H1 (cell line): ENCODE data around the gene PAF1. TPM values are rescaled to one million over a fixed set of nuclear protein-coding genes. Genes with fewer than 3 reads are reported as not detected.

Experiments
- CTCF ChIA-PET: fragments of 300-600 bp; sonication (Branson Sonifier 250); formaldehyde crosslinking; loops from one replicate; lab custom pipeline; 2021; ENCODE audit not compliant: partially characterized antibody; lab: Charles Lee
- POLR2A ChIA-PET: fragments of 300-600 bp; sonication (Branson Sonifier 250); formaldehyde crosslinking; loops from one replicate; lab custom pipeline; 2021; ENCODE audit warnings: inconsistent platforms; ENCODE audit not compliant: partially characterized antibody; lab: Charles Lee
- DNase-seq, 2 experiments: peaks; one replicate each; pipeline versions ENCODE4 v3.0.0 to v3.0.0-alpha.2; 2010 to 2022; ENCODE audit warnings: low spot score in 2 of 2, low read depth in 1 of 2, mixed read lengths in 1 of 2
- FAIRE-seq: peaks from 2 replicates; lab custom pipeline; 2011; peaks lifted over from hg19 to GRCh38; lab: Jason Lieb, UNC
- H2AFZ ChIP-seq: 2 replicates; pipeline ENCODE4 v1.8.1; 2012; ENCODE audit warnings: low read length, inconsistent platforms
- H2AK5ac ChIP-seq: 2 replicates; pipeline ENCODE4 v1.6.1; 2013; ENCODE audit warnings: low read depth, low read length
- H2BK120ac ChIP-seq: replicated peaks from 2 replicates; pipeline ENCODE3; 2013; ENCODE audit warnings: low read depth, low read length, inconsistent platforms
- H2BK12ac ChIP-seq: 2 replicates; pipeline ENCODE4 v1.6.1; 2013; ENCODE audit warnings: low read depth, low read length
- H2BK15ac ChIP-seq: 2 replicates; pipeline ENCODE4 v1.6.1; 2013; ENCODE audit warnings: low read length
- H2BK20ac ChIP-seq: 2 replicates; pipeline ENCODE4 v1.6.1; 2013; ENCODE audit warnings: low read length
- H2BK5ac ChIP-seq: 2 replicates; pipeline ENCODE4 v1.6.1; 2013; ENCODE audit warnings: low read depth, low read length
- H3K14ac ChIP-seq: 2 replicates; pipeline ENCODE4 v1.6.1; 2013; ENCODE audit warnings: inconsistent platforms; ENCODE audit not compliant: insufficient read length
- H3K18ac ChIP-seq: 2 replicates; pipeline ENCODE4 v1.6.1; 2013; ENCODE audit warnings: low read length; ENCODE audit errors: extremely low read depth
- H3K23ac ChIP-seq: 2 replicates; pipeline ENCODE4 v1.6.1; 2013; ENCODE audit warnings: inconsistent platforms; ENCODE audit not compliant: insufficient read length
- H3K23me2 ChIP-seq: 2 replicates; pipeline ENCODE4 v1.6.1; 2013; ENCODE audit warnings: low read depth, low read length
- H3K27ac ChIP-seq: 2 replicates; pipeline ENCODE4 v1.6.1; 2011; ENCODE audit warnings: low read depth, low read length, inconsistent platforms
- H3K27me3 ChIP-seq, 4 experiments: replicated peaks in 1 of 4; 1 replicate in 1 of 4; 2 replicates in 3 of 4; pipeline versions ENCODE4 v1.6.1 to v1.8.1; 2011 to 2013; ENCODE audit warnings: low read length in 3 of 4, mild to moderate bottlenecking in 3 of 4, inconsistent platforms in 2 of 4, mixed read lengths in 2 of 4, moderate library complexity in 1 of 4; ENCODE audit not compliant: control insufficient read depth in 3 of 4, insufficient read depth in 3 of 4; ENCODE audit errors: extremely low read depth in 1 of 4
- H3K36me3 ChIP-seq, 4 experiments: 2 replicates each; pipeline versions ENCODE4 v1.6.1 to v1.8.1; 2011 to 2013; ENCODE audit warnings: mild to moderate bottlenecking in 4 of 4, low read length in 3 of 4, moderate library complexity in 2 of 4, control low read depth in 1 of 4, inconsistent platforms in 1 of 4; ENCODE audit not compliant: insufficient read depth in 4 of 4, control insufficient read depth in 2 of 4
- H3K4ac ChIP-seq: replicated peaks from 2 replicates; pipeline ENCODE3; 2013; ENCODE audit warnings: low read length, low read depth, mixed read lengths, inconsistent platforms; ENCODE audit not compliant: insufficient read length
- H3K4me1 ChIP-seq, 4 experiments: replicated peaks in 1 of 4; 1 replicate in 1 of 4; 2 replicates in 3 of 4; pipeline versions ENCODE4 v1.6.1 to v1.8.1; 2011 to 2013; ENCODE audit warnings: low read length in 3 of 4, inconsistent platforms in 2 of 4, mixed read lengths in 1 of 4; ENCODE audit not compliant: insufficient read depth in 4 of 4, control insufficient read depth in 3 of 4
- H3K4me2 ChIP-seq, 2 experiments: 2 replicates each; pipeline versions ENCODE4 v1.6.1 to v1.8.1; 2011 to 2013; ENCODE audit warnings: low read depth in 2 of 2, low read length in 2 of 2, control low read depth in 1 of 2, inconsistent platforms in 1 of 2, mild to moderate bottlenecking in 1 of 2; ENCODE audit not compliant: insufficient read depth in 1 of 2
- H3K4me3 ChIP-seq, 4 experiments: fragments of 200-600, 300-600 bp in 1 of 4; sonication (generic), shearing (Covaris generic), sonication (Bioruptor Twin) in 1 of 4; 2 replicates each; pipeline versions ENCODE4 v1.5.1 to v1.8.1; 2011 to 2016; ENCODE audit warnings: low read length in 4 of 4, low read depth in 3 of 4, control low read depth in 2 of 4, inconsistent platforms in 2 of 4, mild to moderate bottlenecking in 2 of 4, mixed read lengths in 1 of 4, moderate library complexity in 1 of 4; ENCODE audit not compliant: insufficient read depth in 2 of 4; ENCODE audit errors: extremely low read depth in 1 of 4
- H3K56ac ChIP-seq: replicated peaks from 2 replicates; pipeline ENCODE3; 2013; ENCODE audit warnings: low read depth, mild to moderate bottlenecking, mixed read lengths, low read length, inconsistent platforms; ENCODE audit not compliant: insufficient read length
- H3K79me1 ChIP-seq: 2 replicates; pipeline ENCODE4 v1.6.1; 2013; ENCODE audit warnings: low read depth, low read length, control low read depth
- H3K79me2 ChIP-seq, 2 experiments: 2 replicates each; pipeline versions ENCODE4 v1.6.1 to v1.8.1; 2012 to 2013; ENCODE audit warnings: low read length in 2 of 2, mild to moderate bottlenecking in 2 of 2, inconsistent platforms in 1 of 2; ENCODE audit not compliant: insufficient read depth in 2 of 2, control insufficient read depth in 1 of 2
- H3K9ac ChIP-seq, 4 experiments: replicated peaks in 1 of 4; 1 replicate in 1 of 4; 2 replicates in 3 of 4; pipeline versions ENCODE4 v1.6.1 to v1.8.1; 2011 to 2013; ENCODE audit warnings: low read depth in 3 of 4, low read length in 3 of 4, control low read depth in 2 of 4, mild to moderate bottlenecking in 2 of 4, moderate library complexity in 2 of 4, inconsistent platforms in 1 of 4; ENCODE audit errors: extremely low read depth in 1 of 4
- H3K9me3 ChIP-seq, 2 experiments: 2 replicates each; pipeline versions ENCODE4 v1.6.1 to v1.8.1; 2012 to 2013; ENCODE audit warnings: mild to moderate bottlenecking in 2 of 2, moderate library complexity in 2 of 2, control low read depth in 1 of 2, inconsistent platforms in 1 of 2, low read depth in 1 of 2, low read length in 1 of 2, mixed read lengths in 1 of 2; ENCODE audit not compliant: insufficient read depth in 2 of 2
- H4K20me1 ChIP-seq, 2 experiments: replicated peaks in 1 of 2; 2 replicates each; pipeline versions ENCODE3 to v1.8.1; 2011 to 2013; ENCODE audit warnings: inconsistent platforms in 2 of 2, low read length in 2 of 2, mild to moderate bottlenecking in 1 of 2; ENCODE audit not compliant: insufficient read depth in 2 of 2, control insufficient read depth in 1 of 2
- H4K5ac ChIP-seq: 2 replicates; pipeline ENCODE4 v1.6.1; 2013; ENCODE audit warnings: low read length, low read depth, mixed read lengths, inconsistent platforms; ENCODE audit not compliant: insufficient read length
- H4K8ac ChIP-seq: 2 replicates; pipeline ENCODE4 v1.8.0; 2013; ENCODE audit warnings: mild to moderate bottlenecking, moderate library complexity, low read length, inconsistent platforms; ENCODE audit not compliant: insufficient read depth; ENCODE audit errors: extremely low read depth
- H4K91ac ChIP-seq: replicated peaks from 2 replicates; pipeline ENCODE3; 2013; ENCODE audit warnings: low read length, mixed read lengths, inconsistent platforms; ENCODE audit not compliant: insufficient read length
- BRCA1 ChIP-seq: IDR thresholded peaks from 2 replicates; pipeline ENCODE4 v1.6.1; 2012; ENCODE audit warnings: low read depth, low read length, improper control_type of control experiment
- GABPA ChIP-seq: IDR thresholded peaks from 2 replicates; pipeline ENCODE4 v1.6.1; 2011; ENCODE audit warnings: mild to moderate bottlenecking, low read length, moderate library complexity, borderline replicate concordance; ENCODE audit not compliant: insufficient read depth
- HDAC2 ChIP-seq, 2 experiments: fragments of 300-600 bp in 1 of 2; sonication (generic) in 1 of 2; IDR thresholded peaks; 2 replicates each; pipeline ENCODE4 v1.6.1; 2011 to 2012; ENCODE audit warnings: low read depth in 2 of 2, low read length in 2 of 2, mild to moderate bottlenecking in 2 of 2, moderate library complexity in 2 of 2, borderline replicate concordance in 1 of 2, inconsistent platforms in 1 of 2
- HDAC6 ChIP-seq: IDR thresholded peaks from one replicate; pipeline ENCODE4 v1.7.1; 2012; ENCODE audit warnings: low read depth, mild to moderate bottlenecking, inconsistent platforms, low read length, moderate library complexity
- MAFK ChIP-seq: IDR thresholded peaks from 2 replicates; pipeline ENCODE4 v1.6.1; 2012; ENCODE audit warnings: low read depth, mild to moderate bottlenecking, improper control_type of control experiment, low read length
- NANOG ChIP-seq: IDR thresholded peaks from 2 replicates; pipeline ENCODE4 v1.6.1; 2011; ENCODE audit warnings: low read length, low read depth, mild to moderate bottlenecking, inconsistent platforms; ENCODE audit not compliant: insufficient read depth, poor library complexity, severe bottlenecking
- POU5F1 ChIP-seq: IDR thresholded peaks from 2 replicates; pipeline ENCODE4 v1.6.1; 2011; ENCODE audit warnings: low read depth, mild to moderate bottlenecking, low read length, moderate library complexity
- RAD21 ChIP-seq, 2 experiments: IDR thresholded peaks in 1 of 2; conservative IDR thresholded peaks in 1 of 2; 2 replicates each; pipeline ENCODE4 v1.6.1; 2011; ENCODE audit warnings: low read depth in 2 of 2, low read length in 2 of 2, improper control_type of control experiment in 1 of 2, inconsistent platforms in 1 of 2, mild to moderate bottlenecking in 1 of 2, moderate library complexity in 1 of 2
- SP4 ChIP-seq: IDR thresholded peaks from 2 replicates; pipeline ENCODE4 v1.6.1; 2012; ENCODE audit warnings: low read length, inconsistent platforms
- SUZ12 ChIP-seq: fragments of 200-600 bp; sonication (generic); IDR thresholded peaks from 2 replicates; pipeline ENCODE4 v1.6.1; 2012; ENCODE audit warnings: mild to moderate bottlenecking, inconsistent platforms, low read length, moderate library complexity, mixed read lengths
- TAF7 ChIP-seq: optimal IDR thresholded peaks from 2 replicates; pipeline ENCODE3; 2011; ENCODE audit warnings: low read depth, mild to moderate bottlenecking, inconsistent platforms, low read length, moderate library complexity, borderline replicate concordance
- WGBS, 2 experiments: shearing (Covaris generic) in 1 of 2; methylation state at CpG; one replicate each; pipeline versions ENCODE4 v1.1.6 to v1.1.7; 2013 to 2015; ENCODE audit warnings: low lambda C conversion rate in 2 of 2, mixed read lengths in 2 of 2, inconsistent platforms in 1 of 2, low coverage in 1 of 2, missing lambda C conversion rate in 1 of 2; ENCODE audit not compliant: insufficient replicate concordance in 2 of 2, insufficient coverage in 1 of 2, insufficient read length in 1 of 2; ENCODE audit errors: extremely low coverage in 1 of 2, missing lambda C conversion rate in 1 of 2; 5-methylcytosine and 5-hydroxymethylcytosine counted together
- polyA plus RNA-seq, 7 experiments: library from polyadenylated mRNA; depleted of rRNA in 3 of 7; stranded (reverse) in 5 of 7; unstranded in 2 of 7; fragments of >200 nt in 5 of 7; fragments of 200-250 nt in 2 of 7; gene quantifications; 1 replicate in 5 of 7; 2 replicates in 1 of 7; 4 replicates in 1 of 7; pipeline versions ENCODE4 v1.2.1 to v1.2.3, GENCODE V29; 2011 to 2013; ENCODE audit warnings: missing spikeins in 2 of 7, mixed read lengths in 2 of 7
- total RNA-seq: library from RNA; stranded (reverse); fragmentation: NEBNext Ultra II Directional; extraction: Animal tissue kit (Norgen Biotek cat#: 25700); gene quantifications from 2 replicates; pipeline ENCODE4 v1.2.1, GENCODE V29; 2021
- TF ChIP-seq, protein P1 (sequence below): IDR thresholded peaks from 2 replicates; pipeline ENCODE4 v1.6.1; 2011; ENCODE audit warnings: low read depth, mild to moderate bottlenecking, low read length; ENCODE audit not compliant: insufficient read depth

Gene PAF1
- total and polyA plus RNA-seq, 2 of the 8 experiments (the other 6 are each of a cell fraction or from before 2014, with no cell fraction given): 31.4 to 58.6 TPM

DNA sequence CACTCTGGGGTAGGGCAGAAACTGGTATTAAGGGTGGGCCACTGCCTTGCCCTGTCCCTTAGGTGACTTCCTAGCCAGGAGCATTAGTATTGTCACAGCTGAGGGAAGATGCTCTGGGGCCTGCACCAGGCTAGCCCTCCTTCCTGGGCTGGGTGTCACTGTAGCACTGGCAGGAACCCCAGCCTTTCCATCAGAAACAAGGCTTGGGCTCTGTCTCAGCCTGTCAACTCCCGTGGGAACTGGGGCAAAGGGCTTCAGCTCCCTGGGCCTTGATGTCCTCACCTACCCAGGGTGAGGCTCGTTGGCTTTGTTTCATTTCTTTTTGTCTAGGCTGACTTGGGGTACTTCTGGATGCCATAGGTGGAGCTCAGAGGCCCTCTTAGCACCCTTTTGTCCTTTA, 18.0 kb downstream of the PAF1 start:
- Histone ChIP-seq H2BK20ac (no peak overlapping the region), H3K36me3 (peaks cover 26 to 73% (median 58%) of the 10 kb centered on the region in 4 experiments), H2BK5ac (no peak overlapping the region), H3K23me2 (no peaks in the 10 kb centered on the region; the same call in 1 of the 2 replicates), H2BK12ac (no peak overlapping the region), H3K23ac (no peak overlapping the region), H3K4me2 (no peak overlapping the region), H3K4me1 (no peaks in the 10 kb centered on the region), H2AK5ac (no peak overlapping the region), H2BK120ac (no peak overlapping the region), H3K18ac (no peak overlapping the region), H3K9ac (no peak overlapping the region), H4K91ac (no peak overlapping the region), H2AFZ (no peak overlapping the region), H3K27ac (no peak overlapping the region), H3K27me3 (no peaks in the 10 kb centered on the region), H3K9me3 (no peaks in the 10 kb centered on the region), H4K20me1 (peaks cover 14 to 15% of the 10 kb centered on the region in 2 experiments), H3K4ac (no peak overlapping the region), H2BK15ac (no peak overlapping the region), H3K56ac (no peak overlapping the region), H3K79me2 (no peaks in the 10 kb centered on the region), H3K79me1 (peaks cover 2% of the 10 kb centered on the region; the same call in 1 of the 2 replicates), H4K5ac (no peak overlapping the region), H4K8ac (no peak overlapping the region), H3K4me3 (no peak overlapping the region), H3K14ac (no peak overlapping the region)
- ChIA-PET CTCF (interaction anchor here (0.9 to 1.4 kb wide), 2 partner anchors 11 to 440 kb away, joined by 3 read pairs; no protein-coding TSS in a partner anchor), POLR2A (interaction anchor here (1.2 to 2.5 kb wide), 4 partner anchors 8 to 18 kb away, joined by 3 to 12 read pairs (median 8); partner anchors contain the start of genes MED29 and PAF1)
- no peak for DNase-seq
- no peak for FAIRE-seq
- 88% methylated on average over 2 of the region's 2 CpGs; no CpG with 5 or more reads in 1 of the 2 experiments for WGBS, 2 experiments
- TF ChIP-seq RAD21 (IDR thresholded peaks at IDR 0.05 in 1 of 2, conservative IDR thresholded peaks at IDR 0.05 in 1 of 2; ENCODE audit: low read depth in 2 of 2, low read length in 2 of 2) (no peak), HDAC2 (IDR thresholded peaks at IDR 0.05; ENCODE audit: borderline replicate concordance in 1 of 2, low read depth in 2 of 2, low read length in 2 of 2) (no peak), NANOG (no peak), TAF7 (no peak), GABPA (no peak), SP4 (no peak), BRCA1 (no peak), MAFK (no peak), POU5F1 (no peak), HDAC6 (no peak), SUZ12 (no peak)
- TF ChIP-seq, protein P1, sequence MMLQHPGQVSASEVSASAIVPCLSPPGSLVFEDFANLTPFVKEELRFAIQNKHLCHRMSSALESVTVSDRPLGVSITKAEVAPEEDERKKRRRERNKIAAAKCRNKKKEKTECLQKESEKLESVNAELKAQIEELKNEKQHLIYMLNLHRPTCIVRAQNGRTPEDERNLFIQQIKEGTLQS: no peak
